ENCODE results near the gene SMG7. TPM values are rescaled to one million over a fixed set of nuclear protein-coding genes. Genes with fewer than 3 reads are reported as not detected.

SMG7 gene
- total RNA-seq, 2 donors from 2014 or later = 60.9 to 92.8 TPM

DNA sequence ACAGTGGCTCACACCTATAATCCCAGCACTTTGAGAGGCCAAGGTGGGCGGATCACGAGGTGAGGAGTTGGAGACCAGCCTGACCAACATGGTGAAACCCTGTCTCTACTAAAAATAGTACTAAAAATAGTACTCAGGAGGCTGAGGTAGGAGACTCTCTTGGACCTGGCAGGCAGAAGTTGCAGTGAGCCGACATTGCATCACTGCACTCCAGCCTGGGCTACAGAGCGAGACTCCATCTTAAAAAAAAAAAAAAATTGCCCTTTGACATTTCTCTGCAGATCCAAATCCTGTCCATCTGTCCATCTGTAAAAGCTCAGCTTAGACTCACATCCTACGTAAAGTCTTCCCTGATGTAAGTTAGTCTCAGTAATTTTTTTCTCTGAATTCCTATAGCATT is 124.2 kb downstream of the SMG7 start:
- H3K9me3 ChIP-seq = no peaks in the 10 kb centered on the region
- H3K4me3 ChIP-seq = no peak overlapping the region
- no peaks in the 10 kb centered on the region for H3K4me1 ChIP-seq (replicated peaks)
- WGBS = 89% methylated on average over 5 of the region's 5 CpGs
- H3K27ac ChIP-seq = no peak overlapping the region
- no peak for DNase-seq (ENCODE audit: low spot score)
- intact Hi-C loops (cut with DNase I) = no loop called here
- no peaks in the 10 kb centered on the region for H3K27me3 ChIP-seq (replicated peaks; ENCODE audit: insufficient read depth)
- TF ChIP-seq, protein P1, sequence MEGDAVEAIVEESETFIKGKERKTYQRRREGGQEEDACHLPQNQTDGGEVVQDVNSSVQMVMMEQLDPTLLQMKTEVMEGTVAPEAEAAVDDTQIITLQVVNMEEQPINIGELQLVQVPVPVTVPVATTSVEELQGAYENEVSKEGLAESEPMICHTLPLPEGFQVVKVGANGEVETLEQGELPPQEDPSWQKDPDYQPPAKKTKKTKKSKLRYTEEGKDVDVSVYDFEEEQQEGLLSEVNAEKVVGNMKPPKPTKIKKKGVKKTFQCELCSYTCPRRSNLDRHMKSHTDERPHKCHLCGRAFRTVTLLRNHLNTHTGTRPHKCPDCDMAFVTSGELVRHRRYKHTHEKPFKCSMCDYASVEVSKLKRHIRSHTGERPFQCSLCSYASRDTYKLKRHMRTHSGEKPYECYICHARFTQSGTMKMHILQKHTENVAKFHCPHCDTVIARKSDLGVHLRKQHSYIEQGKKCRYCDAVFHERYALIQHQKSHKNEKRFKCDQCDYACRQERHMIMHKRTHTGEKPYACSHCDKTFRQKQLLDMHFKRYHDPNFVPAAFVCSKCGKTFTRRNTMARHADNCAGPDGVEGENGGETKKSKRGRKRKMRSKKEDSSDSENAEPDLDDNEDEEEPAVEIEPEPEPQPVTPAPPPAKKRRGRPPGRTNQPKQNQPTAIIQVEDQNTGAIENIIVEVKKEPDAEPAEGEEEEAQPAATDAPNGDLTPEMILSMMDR (IDR thresholded peaks at IDR 0.05) = no peak
- TF ChIP-seq POLR2AphosphoS5 (IDR thresholded peaks at IDR 0.05) (no peak), POLR2A (IDR thresholded peaks at IDR 0.05) (no peak)
- H3K36me3 ChIP-seq = no peaks in the 10 kb centered on the region

DNA sequence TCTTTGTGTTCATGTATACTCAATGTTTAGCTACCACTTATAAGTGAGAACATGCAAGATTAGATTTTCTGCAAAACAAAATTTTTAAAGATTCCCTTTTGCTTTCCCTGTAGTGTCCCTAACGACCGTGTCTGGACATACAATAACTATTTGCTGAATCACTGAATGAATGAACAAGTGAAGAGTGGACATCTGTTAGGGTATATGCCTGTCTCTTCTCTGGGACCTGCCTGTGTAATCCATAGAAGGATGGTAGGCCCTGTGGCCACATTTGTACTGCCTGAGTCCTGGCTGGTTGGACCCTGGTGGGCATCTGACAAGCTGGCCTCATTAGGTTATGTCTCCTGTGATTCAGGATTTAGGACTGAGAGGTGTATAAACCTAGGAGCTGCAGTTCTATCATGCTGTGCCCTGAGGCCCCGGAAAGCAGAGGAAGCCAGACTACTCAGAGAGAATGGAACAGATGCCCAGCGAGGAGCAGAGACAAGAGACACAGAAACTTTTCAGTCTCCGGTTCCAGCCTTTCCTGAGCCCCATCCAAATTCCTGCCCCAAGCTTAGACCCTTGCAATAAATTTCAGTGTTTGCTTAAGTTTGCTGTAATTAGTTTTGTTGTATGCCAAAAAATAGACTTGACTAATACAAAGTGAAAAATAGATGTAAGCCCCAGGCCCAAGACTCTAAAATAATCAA is 125.5 kb downstream of the SMG7 start:
- 42% methylated on average over 5 of the region's 5 CpGs for WGBS
- no peaks in the 10 kb centered on the region for H3K36me3 ChIP-seq
- DNase-seq (ENCODE audit: low spot score) = no peak
- H3K27ac ChIP-seq = no peak overlapping the region
- TF ChIP-seq, protein P1 (IDR thresholded peaks at IDR 0.05) = no peak
- no peak for TF ChIP-seq POLR2A (IDR thresholded peaks at IDR 0.05)
- TF ChIP-seq POLR2AphosphoS5 (IDR thresholded peaks at IDR 0.05) = no peak
- intact Hi-C loops (cut with DNase I) = no loop called here
- no peaks in the 10 kb centered on the region for H3K27me3 ChIP-seq (replicated peaks; ENCODE audit: insufficient read depth)
- no peaks in the 10 kb centered on the region for H3K9me3 ChIP-seq
- no peak overlapping the region for H3K4me3 ChIP-seq
- H3K4me1 ChIP-seq (replicated peaks) = no peaks in the 10 kb centered on the region

DNA sequence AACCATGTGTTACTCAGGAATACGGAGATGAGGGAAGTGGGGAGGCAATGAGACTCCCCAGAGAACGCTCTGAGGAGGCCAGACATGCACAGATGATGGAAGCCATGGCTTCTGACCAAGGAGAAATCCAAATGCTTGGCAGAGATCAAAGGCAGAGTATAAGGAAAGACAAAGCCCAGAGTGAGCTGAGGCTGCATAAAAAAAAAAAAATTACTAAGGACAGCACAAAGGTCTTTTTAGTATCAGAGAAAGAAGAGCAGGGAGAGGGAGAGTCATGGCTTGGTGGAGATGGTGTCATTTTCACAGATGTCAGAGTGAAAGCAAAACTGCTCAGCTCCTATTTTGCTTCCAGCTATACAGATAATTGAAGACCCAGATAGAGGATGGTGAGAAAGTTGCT is 126.1 kb downstream of the SMG7 start:
- intact Hi-C loops (cut with DNase I) = no loop called here
- Histone ChIP-seq H3K27me3 (replicated peaks; ENCODE audit: insufficient read depth) (no peaks in the 10 kb centered on the region), H3K27ac (no peak overlapping the region), H3K36me3 (no peaks in the 10 kb centered on the region), H3K4me3 (no peak overlapping the region), H3K4me1 (replicated peaks) (no peaks in the 10 kb centered on the region), H3K9me3 (no peaks in the 10 kb centered on the region)
- no peak for TF ChIP-seq POLR2A (IDR thresholded peaks at IDR 0.05)
- TF ChIP-seq, protein P1 (IDR thresholded peaks at IDR 0.05) = no peak
- TF ChIP-seq POLR2AphosphoS5 (IDR thresholded peaks at IDR 0.05) = no peak
- WGBS = 21% methylated on average over 2 of the region's 2 CpGs
- no peak for DNase-seq (ENCODE audit: low spot score)

DNA sequence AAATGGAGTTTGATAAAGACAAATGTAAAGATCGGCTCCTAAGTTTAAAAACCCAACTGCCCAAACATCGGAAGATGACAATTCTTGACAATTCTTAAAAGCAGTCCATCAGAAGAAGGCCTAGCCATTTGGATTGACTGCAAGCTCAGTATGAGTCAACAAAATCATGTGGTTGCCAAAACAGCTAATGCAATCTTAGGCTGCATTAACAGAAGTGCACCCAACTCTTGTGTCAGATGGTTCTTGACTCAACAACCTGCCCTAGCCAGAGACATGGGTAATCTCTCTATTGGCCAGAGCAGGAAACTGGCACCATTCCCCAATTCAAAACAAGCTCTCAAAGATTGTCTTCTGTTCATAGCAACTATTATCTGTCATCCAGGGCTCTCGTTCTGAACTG is 127.8 kb downstream of the SMG7 start:
- H3K4me3 ChIP-seq = no peak overlapping the region
- H3K27ac ChIP-seq = no peak overlapping the region
- TF ChIP-seq, protein P1 (IDR thresholded peaks at IDR 0.05) = no peak
- TF ChIP-seq POLR2A (IDR thresholded peaks at IDR 0.05) = no peak
- no peak for TF ChIP-seq POLR2AphosphoS5 (IDR thresholded peaks at IDR 0.05)
- DNase-seq (ENCODE audit: low spot score) = no peak
- H3K36me3 ChIP-seq = no peaks in the 10 kb centered on the region
- no peaks in the 10 kb centered on the region for H3K9me3 ChIP-seq
- intact Hi-C loops (cut with DNase I) = loop anchor here (10.0 kb wide), 1 partner anchor 315 kb away; no protein-coding TSS in a partner anchor
- H3K4me1 ChIP-seq (replicated peaks) = no peaks in the 10 kb centered on the region
- no peaks in the 10 kb centered on the region for H3K27me3 ChIP-seq (replicated peaks; ENCODE audit: insufficient read depth)
- 90% methylated on average over 3 of the region's 3 CpGs for WGBS

DNA sequence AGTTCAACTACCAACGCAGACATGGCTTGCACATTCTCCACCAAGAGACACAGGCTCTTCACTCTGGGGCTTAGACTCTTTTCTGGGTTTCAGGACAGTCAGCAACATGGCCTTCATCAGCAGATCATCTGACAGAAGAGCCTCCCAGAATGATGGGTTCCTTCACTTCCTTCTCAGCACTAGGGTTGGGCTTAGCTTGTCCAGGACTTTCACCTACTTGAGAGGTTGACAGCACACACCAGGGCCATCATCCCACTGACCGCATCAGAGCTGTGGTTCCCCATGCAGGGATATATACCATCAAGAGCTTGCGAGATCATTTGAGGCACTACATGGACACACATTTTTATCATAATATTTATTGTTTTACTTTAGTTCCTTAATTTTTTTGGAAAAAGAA is 128.3 kb downstream of the SMG7 start:
- Histone ChIP-seq H3K9me3 (no peaks in the 10 kb centered on the region), H3K27me3 (replicated peaks; ENCODE audit: insufficient read depth) (no peaks in the 10 kb centered on the region), H3K4me3 (no peak overlapping the region), H3K27ac (no peak overlapping the region), H3K36me3 (no peaks in the 10 kb centered on the region), H3K4me1 (replicated peaks) (no peaks in the 10 kb centered on the region)
- TF ChIP-seq POLR2AphosphoS5 (IDR thresholded peaks at IDR 0.05) (no peak), POLR2A (IDR thresholded peaks at IDR 0.05) (no peak)
- TF ChIP-seq, protein P1 (IDR thresholded peaks at IDR 0.05) = no peak
- intact Hi-C loops (cut with DNase I) = loop anchor here (10.0 kb wide), 1 partner anchor 316 kb away; no protein-coding TSS in a partner anchor
- 95% methylated on average over 3 of the region's 3 CpGs for WGBS
- no peak for DNase-seq (ENCODE audit: low spot score)

Data from prostate gland (tissue), 2 donors.